Ovary (tissue), 9 donors: Measurements from ENCODE around the gene OLFML3. TPM values are rescaled to one million over a fixed set of nuclear protein-coding genes. Genes with fewer than 3 reads are reported as not detected.

Experiments
- DNase-seq, 5 donors: peaks; one replicate each; pipeline ENCODE4 v3.0.0-alpha.2; 2019 to 2020
- H3K27ac ChIP-seq, 2 donors: fragments of 200-600 bp; one replicate each; pipeline versions ENCODE4 v1.5.1 to v1.8.0; 2019 to 2022
- H3K27me3 ChIP-seq: fragments of 200-600 bp; one replicate; pipeline ENCODE4 v1.8.0; 2022
- H3K36me3 ChIP-seq: fragments of 200-600 bp; sonication (generic); one replicate; pipeline ENCODE4 v1.5.1; 2019
- H3K4me1 ChIP-seq: one replicate; pipeline ENCODE4 v1.8.1; 2013; ENCODE audit warnings: mild to moderate bottlenecking, moderate library complexity; ENCODE audit not compliant: insufficient read depth
- H3K4me3 ChIP-seq: fragments of 200-600 bp; sonication (generic); one replicate; pipeline ENCODE4 v1.5.1; 2017
- H3K9me3 ChIP-seq, 2 donors: fragments of 200-600 bp in 1 of 2; sonication (generic) in 1 of 2; one replicate each; pipeline versions ENCODE4 v1.5.1 to v1.8.1; 2013 to 2019; ENCODE audit warnings: mild to moderate bottlenecking in 1 of 2, moderate library complexity in 1 of 2
- CTCF ChIP-seq, 3 donors: fragments of 450-650 bp in 2 of 3; fragments of 200-600 bp in 1 of 3; IDR thresholded peaks; one replicate each; pipeline versions ENCODE4 v1.5.1 to v1.8.0; 2016 to 2022; ENCODE audit warnings: antibody characterized with exemption in 3 of 3, mild to moderate bottlenecking in 1 of 3
- EP300 ChIP-seq: sonication (generic); formaldehyde crosslinking; IDR thresholded peaks from one replicate; pipeline ENCODE4 v1.6.1; 2017; ENCODE audit warnings: antibody characterized with exemption
- POLR2A ChIP-seq: fragments of 450-650 bp; IDR thresholded peaks from one replicate; pipeline ENCODE4 v1.6.1; 2017; ENCODE audit warnings: antibody characterized with exemption, mild to moderate bottlenecking, moderate library complexity
- WGBS, 3 donors: extraction: QIAGEN DNeasy Blood & Tissue Kit in 1 of 3; methylation state at CpG; one replicate each; pipeline versions ENCODE4 v1.1.5 to v1.1.7; 2013 to 2017; 5-methylcytosine and 5-hydroxymethylcytosine counted together
- intact Hi-C, 4 donors: fragments of 100-400 bp; cut with DNase I; formaldehyde crosslinking; loops; one replicate each; pipeline versions ENCODE4 v1.11.0 to v1.15.1; 2022 to 2023
- polyA plus RNA-seq, 2 donors: library from polyadenylated mRNA; stranded (reverse); fragments of 200-250 nt in 1 of 2; fragments of 350-450 nt in 1 of 2; fragmentation: Illumina TruSeq in 1 of 2; extraction: RNeasy Lipid Tissue Mini Kit (QIAGEN cat#74804) in 1 of 2; gene quantifications; one replicate each; pipeline ENCODE4 v1.2.3, GENCODE V29; 2013 to 2014
- total RNA-seq, 7 donors: library from RNA; depleted of rRNA in 2 of 7; stranded (reverse); fragments of >200 nt in 2 of 7; fragmentation: NEBNext Ultra II Directional in 3 of 7; extraction: Animal tissue kit (Norgen Biotek cat#: 25700) in 3 of 7; gene quantifications; one replicate each; pipeline versions ENCODE4 v1.1.0 to v1.2.4, GENCODE V29; 2016 to 2023
- donor health status: DM: no; HTN: no; CAD: no; lungs with moderate emphysema.
- donor health status: DM: no; HTN: no; CAD: no.
- donor health status: Bipolar disorder and iron deficiency.
- donor health status: DM: yes; HTN: yes; CAD: no.
- donor health status: DM: no; HTN: no; CAD: no.
- donor health status: DM: yes; HTN: yes; CAD: no.

OLFML3 gene
- total and polyA plus RNA-seq, 9 donors: 69.7 to 240 (median 139) TPM

- Histone ChIP-seq H3K36me3 (no peaks in the 10 kb centered on the region), H3K27me3 (no peaks in the 10 kb centered on the region), H3K9me3 (no peaks in the 10 kb centered on the region), H3K4me1 (peaks cover 3% of the 10 kb centered on the region), H3K27ac (no peak overlapping the region), H3K4me3 (no peak overlapping the region)
- 62 to 67% (median 67%) methylated on average over 4 of the region's 4 CpGs for WGBS, 3 donors
- DNase-seq: no peak
- no peak for TF ChIP-seq POLR2A
- TF ChIP-seq CTCF (IDR thresholded peaks at IDR 0.05): no peak
- no peak for TF ChIP-seq EP300
- intact Hi-C loops: no loop called here
Observed at GRCh38 chr1:113965703-113966412, 13.4 kb upstream of the OLFML3 start.

GRCh38 chr1:113972954-113973353 is 6.3 kb upstream of the OLFML3 start:
- 83 to 98% (median 97%) methylated on average over 9 of the region's 9 CpGs for WGBS, 3 donors
- Histone ChIP-seq H3K27ac (no peak overlapping the region), H3K4me3 (no peak overlapping the region), H3K36me3 (no peaks in the 10 kb centered on the region), H3K4me1 (peaks cover 5% of the 10 kb centered on the region), H3K27me3 (no peaks in the 10 kb centered on the region), H3K9me3 (no peaks in the 10 kb centered on the region)
- intact Hi-C loops: loop anchor here in 1 of 4 donors (10.0 kb wide), 1 partner anchor 138 kb away; no protein-coding TSS in a partner anchor
- no peak for DNase-seq
- TF ChIP-seq EP300 (no peak), POLR2A (no peak), CTCF (IDR thresholded peaks at IDR 0.05) (no peak)

- DNase-seq: no peak
- H3K4me1 ChIP-seq: peaks cover 5% of the 10 kb centered on the region
- H3K4me3 ChIP-seq: no peak overlapping the region
- H3K27me3 ChIP-seq: no peaks in the 10 kb centered on the region
- no peaks in the 10 kb centered on the region for H3K9me3 ChIP-seq
- intact Hi-C loops: loop anchor here in 2 of 4 donors (5.0 to 10.0 kb wide), 2 partner anchors 141 to 307 kb away; no protein-coding TSS in a partner anchor
- no peak overlapping the region for H3K27ac ChIP-seq
- no peaks in the 10 kb centered on the region for H3K36me3 ChIP-seq
- TF ChIP-seq CTCF (IDR thresholded peaks at IDR 0.05): no peak
- no peak for TF ChIP-seq EP300
- no peak for TF ChIP-seq POLR2A
- WGBS, 3 donors: 28 to 46% (median 32%) methylated on average over 4 of the region's 4 CpGs
Observed at GRCh38 chr1:113975211-113975895, 3.9 kb upstream of the OLFML3 start.

GRCh38 chr1:113976609-113977278 is 2.5 kb upstream of the OLFML3 start:
- Histone ChIP-seq H3K36me3 (no peaks in the 10 kb centered on the region), H3K27ac (no peak overlapping the region), H3K9me3 (no peaks in the 10 kb centered on the region), H3K4me1 (peaks cover 12% of the 10 kb centered on the region), H3K4me3 (no peak overlapping the region), H3K27me3 (no peaks in the 10 kb centered on the region)
- DNase-seq: peak in 4 of 5 donors; percentile 46 to 71 (median 53)
- TF ChIP-seq EP300 (no peak), POLR2A (no peak), CTCF (IDR thresholded peaks at IDR 0.05) (peak in 1 of 3 donors; percentile 38)
- intact Hi-C loops: loop anchor here in 2 of 4 donors (5.0 to 10.0 kb wide), 2 partner anchors 142 to 306 kb away; no protein-coding TSS in a partner anchor
- WGBS, 3 donors: 25 to 33% (median 30%) methylated on average over 4 of the region's 4 CpGs
